Measurements from ENCODE around the gene FABP1.

The FABP1 gene

DNA sequence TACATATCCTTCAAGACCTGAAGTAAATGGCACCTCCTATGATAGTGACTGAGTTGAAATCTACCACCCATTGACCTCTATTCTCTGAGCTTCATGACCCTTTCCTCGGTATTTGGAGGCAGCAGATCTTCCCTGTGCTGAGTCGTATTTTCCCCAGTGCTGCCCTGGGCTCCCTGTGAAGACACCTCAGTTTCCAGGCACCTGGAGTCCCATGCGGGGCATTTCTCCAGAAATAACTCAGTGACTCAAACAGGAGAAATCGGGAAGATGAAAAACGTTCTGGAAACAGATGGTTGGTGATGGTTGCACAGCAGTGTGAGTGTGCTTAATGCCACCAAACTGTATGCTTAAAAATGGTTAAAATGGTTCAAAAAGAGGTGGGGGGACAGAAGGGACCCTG lies 42.3 kb downstream of the FABP1 start:
- DNase-seq (ENCODE audit: extremely low read depth, insufficient read length), result no peak
- TF ChIP-seq, protein P1, sequence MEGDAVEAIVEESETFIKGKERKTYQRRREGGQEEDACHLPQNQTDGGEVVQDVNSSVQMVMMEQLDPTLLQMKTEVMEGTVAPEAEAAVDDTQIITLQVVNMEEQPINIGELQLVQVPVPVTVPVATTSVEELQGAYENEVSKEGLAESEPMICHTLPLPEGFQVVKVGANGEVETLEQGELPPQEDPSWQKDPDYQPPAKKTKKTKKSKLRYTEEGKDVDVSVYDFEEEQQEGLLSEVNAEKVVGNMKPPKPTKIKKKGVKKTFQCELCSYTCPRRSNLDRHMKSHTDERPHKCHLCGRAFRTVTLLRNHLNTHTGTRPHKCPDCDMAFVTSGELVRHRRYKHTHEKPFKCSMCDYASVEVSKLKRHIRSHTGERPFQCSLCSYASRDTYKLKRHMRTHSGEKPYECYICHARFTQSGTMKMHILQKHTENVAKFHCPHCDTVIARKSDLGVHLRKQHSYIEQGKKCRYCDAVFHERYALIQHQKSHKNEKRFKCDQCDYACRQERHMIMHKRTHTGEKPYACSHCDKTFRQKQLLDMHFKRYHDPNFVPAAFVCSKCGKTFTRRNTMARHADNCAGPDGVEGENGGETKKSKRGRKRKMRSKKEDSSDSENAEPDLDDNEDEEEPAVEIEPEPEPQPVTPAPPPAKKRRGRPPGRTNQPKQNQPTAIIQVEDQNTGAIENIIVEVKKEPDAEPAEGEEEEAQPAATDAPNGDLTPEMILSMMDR (IDR thresholded peaks at IDR 0.05; ENCODE audit: insufficient read depth, low read length, poor library complexity, severe bottlenecking), result no peak
- H3K4me3 ChIP-seq (replicated peaks; ENCODE audit: low read depth, low read length), result no peak overlapping the region
- no peaks in the 10 kb centered on the region; the same call in 1 of the 2 replicates for H3K27me3 ChIP-seq (replicated peaks; ENCODE audit: control insufficient read depth, insufficient read depth, low read length)
- no peaks in the 10 kb centered on the region for H3K36me3 ChIP-seq (ENCODE audit: control insufficient read depth, insufficient read depth, low read length)

- TF ChIP-seq, protein P1 (IDR thresholded peaks at IDR 0.05; ENCODE audit: insufficient read depth, low read length, poor library complexity, severe bottlenecking), result no peak
- H3K4me3 ChIP-seq (replicated peaks; ENCODE audit: low read depth, low read length), result no peak overlapping the region
- no peaks in the 10 kb centered on the region; the same call in 1 of the 2 replicates for H3K27me3 ChIP-seq (replicated peaks; ENCODE audit: control insufficient read depth, insufficient read depth, low read length)
- H3K36me3 ChIP-seq (ENCODE audit: control insufficient read depth, insufficient read depth, low read length), result no peaks in the 10 kb centered on the region
- DNase-seq (ENCODE audit: extremely low read depth, insufficient read length), result no peak
These were observed 42.8 kb downstream of the FABP1 start for GRCh38 chr2:88085099-88085498.

- no peaks in the 10 kb centered on the region for H3K36me3 ChIP-seq (ENCODE audit: control insufficient read depth, insufficient read depth, low read length)
- no peak for DNase-seq (ENCODE audit: extremely low read depth, insufficient read length)
- H3K27me3 ChIP-seq (replicated peaks; ENCODE audit: control insufficient read depth, insufficient read depth, low read length), result no peaks in the 10 kb centered on the region; the same call in 1 of the 2 replicates
- TF ChIP-seq, protein P1 (IDR thresholded peaks at IDR 0.05; ENCODE audit: insufficient read depth, low read length, poor library complexity, severe bottlenecking), result no peak
- H3K4me3 ChIP-seq (replicated peaks; ENCODE audit: low read depth, low read length), result no peak overlapping the region
These were observed 45.1 kb downstream of the FABP1 start for GRCh38 chr2:88082781-88083180.

- TF ChIP-seq, protein P1 (IDR thresholded peaks at IDR 0.05; ENCODE audit: insufficient read depth, low read length, poor library complexity, severe bottlenecking), result no peak
- H3K4me3 ChIP-seq (replicated peaks; ENCODE audit: low read depth, low read length), result no peak overlapping the region
- no peaks in the 10 kb centered on the region; the same call in 1 of the 2 replicates for H3K27me3 ChIP-seq (replicated peaks; ENCODE audit: control insufficient read depth, insufficient read depth, low read length)
- no peak for DNase-seq (ENCODE audit: extremely low read depth, insufficient read length)
- no peaks in the 10 kb centered on the region for H3K36me3 ChIP-seq (ENCODE audit: control insufficient read depth, insufficient read depth, low read length)
These were observed 45.8 kb downstream of the FABP1 start for GRCh38 chr2:88081924-88082608.

DNA sequence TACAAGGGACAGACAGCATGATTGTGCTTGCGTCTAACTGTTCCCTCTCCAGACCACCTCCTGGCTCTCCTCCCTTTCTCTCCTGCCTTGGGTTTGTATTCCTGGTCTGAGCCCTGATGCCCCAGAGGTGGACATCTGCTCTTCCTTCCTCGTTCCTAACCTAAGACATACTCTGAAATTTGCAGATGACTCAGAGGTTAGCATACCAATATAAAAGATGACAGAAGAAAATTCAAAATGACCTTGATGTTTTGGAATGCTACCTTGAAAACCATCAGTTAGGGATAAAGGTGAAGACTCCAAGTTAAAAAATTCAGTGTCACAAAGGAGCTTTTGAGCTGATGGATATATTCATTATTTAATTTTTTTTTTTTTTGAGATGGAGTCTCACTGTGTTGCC lies 47.3 kb downstream of the FABP1 start:
- DNase-seq (ENCODE audit: extremely low read depth, insufficient read length), result no peak
- no peaks in the 10 kb centered on the region for H3K36me3 ChIP-seq (ENCODE audit: control insufficient read depth, insufficient read depth, low read length)
- TF ChIP-seq, protein P1 (IDR thresholded peaks at IDR 0.05; ENCODE audit: insufficient read depth, low read length, poor library complexity, severe bottlenecking), result no peak
- no peaks in the 10 kb centered on the region; the same call in 1 of the 2 replicates for H3K27me3 ChIP-seq (replicated peaks; ENCODE audit: control insufficient read depth, insufficient read depth, low read length)
- no peak overlapping the region for H3K4me3 ChIP-seq (replicated peaks; ENCODE audit: low read depth, low read length)
